Mesenchymal stem cell (in vitro differentiated cells and primary cell): ENCODE data around the gene TDRD1.
A peak's percentile ranks its signal among the peaks of the same experiment; 100 is the strongest.

Source experiments
- DNase-seq: peaks from one replicate; pipeline ENCODE4 v3.0.0-alpha.2; 2013
- H2AFZ ChIP-seq: one replicate; pipeline ENCODE4 v1.6.1; 2013; ENCODE audit warnings: low read depth, mild to moderate bottlenecking, control low read depth, inconsistent platforms, low read length, moderate library complexity
- H2AK5ac ChIP-seq: 2 replicates; pipeline ENCODE4 v1.6.1; 2013; ENCODE audit warnings: low read length, moderate library complexity, mild to moderate bottlenecking, inconsistent platforms; ENCODE audit not compliant: severe bottlenecking
- H2BK120ac ChIP-seq: one replicate; pipeline ENCODE4 v1.6.1; 2013; ENCODE audit warnings: low read depth, mild to moderate bottlenecking, inconsistent platforms, low read length, moderate library complexity
- H2BK12ac ChIP-seq, 2 experiments: one replicate each; pipeline ENCODE4 v1.6.1; 2013; ENCODE audit warnings: inconsistent platforms in 2 of 2, low read length in 2 of 2, mild to moderate bottlenecking in 2 of 2, moderate library complexity in 2 of 2, control low read depth in 1 of 2
- H2BK15ac ChIP-seq: one replicate; pipeline ENCODE4 v1.6.1; 2013; ENCODE audit warnings: mild to moderate bottlenecking, low read depth, inconsistent platforms; ENCODE audit not compliant: poor library complexity, severe bottlenecking
- H2BK5ac ChIP-seq: 2 replicates; pipeline ENCODE4 v1.6.1; 2013; ENCODE audit warnings: low read depth, mild to moderate bottlenecking, low read length, control low read depth, inconsistent platforms; ENCODE audit not compliant: poor library complexity, severe bottlenecking
- H3K14ac ChIP-seq, 2 experiments: one replicate each; pipeline ENCODE4 v1.6.1; 2013; ENCODE audit warnings: inconsistent platforms in 2 of 2, low read length in 2 of 2, control low read depth in 1 of 2, mild to moderate bottlenecking in 1 of 2, moderate library complexity in 1 of 2
- H3K18ac ChIP-seq, 2 experiments: one replicate each; pipeline ENCODE4 v1.6.1; 2013; ENCODE audit warnings: inconsistent platforms in 2 of 2, low read length in 2 of 2, control low read depth in 1 of 2, low read depth in 1 of 2, mild to moderate bottlenecking in 1 of 2
- H3K23ac ChIP-seq, 2 experiments: one replicate each; pipeline ENCODE4 v1.6.1; 2013; ENCODE audit warnings: inconsistent platforms in 2 of 2, low read length in 2 of 2, mild to moderate bottlenecking in 2 of 2, moderate library complexity in 2 of 2, control low read depth in 1 of 2
- H3K27ac ChIP-seq: 2 replicates; pipeline ENCODE4 v1.5.1; 2013; ENCODE audit warnings: mild to moderate bottlenecking, moderate library complexity, low read length, control low read depth, inconsistent platforms; ENCODE audit not compliant: poor library complexity, severe bottlenecking
- H3K27me3 ChIP-seq, 2 experiments: 2 replicates each; pipeline versions ENCODE4 v1.6.1 to v1.7.0; 2013; ENCODE audit warnings: low read length in 2 of 2, mild to moderate bottlenecking in 2 of 2, moderate library complexity in 2 of 2, control low read depth in 1 of 2, inconsistent platforms in 1 of 2; ENCODE audit not compliant: control insufficient read depth in 1 of 2, insufficient read depth in 1 of 2
- H3K36me3 ChIP-seq, 2 experiments: 2 replicates each; pipeline versions ENCODE4 v1.6.1 to v1.7.0; 2013; ENCODE audit warnings: low read length in 2 of 2, control low read depth in 1 of 2, inconsistent platforms in 1 of 2, low read depth in 1 of 2, mild to moderate bottlenecking in 1 of 2; ENCODE audit not compliant: insufficient read depth in 2 of 2, control insufficient read depth in 1 of 2
- H3K4ac ChIP-seq, 2 experiments: one replicate each; pipeline ENCODE4 v1.6.1; 2013; ENCODE audit warnings: inconsistent platforms in 2 of 2, low read length in 2 of 2, mild to moderate bottlenecking in 2 of 2, moderate library complexity in 2 of 2, control low read depth in 1 of 2, low read depth in 1 of 2
- H3K4me1 ChIP-seq: 2 replicates; pipeline ENCODE4 v1.6.1; 2013; ENCODE audit warnings: low read depth, low read length, control low read depth; ENCODE audit not compliant: control insufficient read depth, insufficient read depth
- H3K4me2 ChIP-seq: 2 replicates; pipeline ENCODE4 v1.6.1; 2013; ENCODE audit warnings: low read length, mild to moderate bottlenecking, inconsistent platforms; ENCODE audit not compliant: poor library complexity, severe bottlenecking
- H3K4me3 ChIP-seq, 2 experiments: 2 replicates each; pipeline versions ENCODE4 v1.5.1 to v1.7.0; 2013; ENCODE audit warnings: low read length in 2 of 2, mild to moderate bottlenecking in 2 of 2, control low read depth in 1 of 2, low read depth in 1 of 2; ENCODE audit not compliant: insufficient read depth in 1 of 2
- H3K79me1 ChIP-seq: replicated peaks from 2 replicates; pipeline ENCODE4 v1.6.1; 2013; ENCODE audit warnings: mild to moderate bottlenecking, control low read depth, low read length, inconsistent platforms; ENCODE audit not compliant: poor library complexity, severe bottlenecking
- H3K9ac ChIP-seq: 2 replicates; pipeline ENCODE4 v1.7.0; 2013; ENCODE audit warnings: mild to moderate bottlenecking, low read length, moderate library complexity
- H3K9me3 ChIP-seq: 2 replicates; pipeline ENCODE4 v1.7.0; 2013; ENCODE audit warnings: mild to moderate bottlenecking, low read length; ENCODE audit not compliant: control insufficient read depth
- H4K8ac ChIP-seq: one replicate; pipeline ENCODE4 v1.6.1; 2013; ENCODE audit warnings: inconsistent platforms, mild to moderate bottlenecking, low read length, moderate library complexity
- H4K91ac ChIP-seq: one replicate; pipeline ENCODE4 v1.6.1; 2013; ENCODE audit warnings: mild to moderate bottlenecking, low read length, inconsistent platforms
- WGBS: methylation state at CpG from one replicate; pipeline ENCODE4 v1.1.7; 2013; ENCODE audit warnings: mixed read lengths; 5-methylcytosine and 5-hydroxymethylcytosine counted together

Gene TDRD1

DNA sequence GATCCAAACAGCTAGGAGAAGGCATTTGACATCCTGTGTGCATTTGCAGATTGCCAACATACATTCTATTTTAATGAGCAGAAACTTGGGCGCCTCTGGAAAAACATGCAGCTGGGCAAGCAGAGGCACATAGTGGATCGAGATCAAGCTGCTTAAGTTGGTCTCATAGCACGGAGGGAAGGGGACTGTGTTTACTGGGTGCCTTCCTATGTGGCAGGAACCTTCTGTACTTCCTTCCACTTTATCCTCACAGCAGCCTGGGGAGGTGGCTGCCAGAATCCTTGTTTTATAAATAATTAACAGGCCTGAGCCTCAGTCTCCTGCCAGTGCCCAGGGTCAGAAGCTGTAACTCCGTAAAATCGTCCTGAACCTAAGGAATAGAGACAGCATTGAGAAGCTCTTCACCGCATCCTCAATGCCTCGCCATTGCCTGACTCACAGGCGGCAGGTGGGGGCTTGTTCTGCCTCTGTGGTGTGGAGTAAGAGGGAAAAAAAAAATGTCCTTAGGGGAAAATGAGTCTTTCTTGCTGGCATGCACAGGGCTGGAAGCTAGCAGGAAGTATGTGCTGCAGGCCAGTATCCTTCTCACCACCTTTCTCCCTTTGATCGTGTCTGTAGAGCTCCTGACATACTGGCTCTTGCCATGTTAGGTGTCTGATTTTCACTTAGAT lies 66.1 kb downstream of the TDRD1 start:
- no peak overlapping the region for H4K91ac ChIP-seq
- H3K9ac ChIP-seq, result no peak overlapping the region
- H2BK12ac ChIP-seq, result no peak overlapping the region
- no peak overlapping the region for H3K23ac ChIP-seq
- no peak overlapping the region for H4K8ac ChIP-seq
- H3K4ac ChIP-seq, result no peak overlapping the region
- peaks cover 8% of the 10 kb centered on the region for H3K4me1 ChIP-seq
- H3K27ac ChIP-seq, result no peak overlapping the region
- H2AFZ ChIP-seq, result no peak overlapping the region
- no peak overlapping the region for H2BK15ac ChIP-seq
- H3K79me1 ChIP-seq, result no peaks in the 10 kb centered on the region
- no peak overlapping the region for H2AK5ac ChIP-seq
- no peak for DNase-seq
- H3K4me3 ChIP-seq, result no peak overlapping the region
- no peaks in the 10 kb centered on the region for H3K36me3 ChIP-seq
- H2BK120ac ChIP-seq, result no peak overlapping the region
- H3K4me2 ChIP-seq, result peak overlapping the region; percentile 26
- WGBS, result 83% methylated on average over 9 of the region's 9 CpGs
- H2BK5ac ChIP-seq, result no peak overlapping the region
- no peak overlapping the region for H3K18ac ChIP-seq
- no peak overlapping the region for H3K14ac ChIP-seq
- peaks cover 44 to 59% of the 10 kb centered on the region in 2 experiments for H3K27me3 ChIP-seq
- no peaks in the 10 kb centered on the region for H3K9me3 ChIP-seq

- no peak overlapping the region for H2BK120ac ChIP-seq
These were observed 67.6 kb downstream of the TDRD1 start for GRCh38 chr10:114246679-114247305.

DNA sequence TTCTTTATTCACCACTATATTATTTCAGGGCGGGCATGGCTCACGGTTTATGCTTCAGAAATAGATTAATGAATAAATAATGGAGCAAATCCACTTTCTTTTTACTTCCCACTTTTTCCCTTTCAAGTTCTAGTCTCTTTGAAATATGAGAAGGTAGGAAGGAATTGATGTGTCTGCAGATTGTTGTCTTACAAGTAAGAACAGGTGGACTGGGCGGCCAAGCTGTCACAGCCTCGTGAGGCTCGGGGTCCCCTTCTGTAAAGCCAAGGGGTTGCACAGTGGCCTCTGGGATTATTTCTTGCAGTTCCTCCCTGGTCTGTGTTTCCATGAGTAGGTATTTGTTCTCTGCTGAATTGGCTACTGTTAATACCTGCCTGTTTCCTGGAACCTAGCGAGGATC lies 71.1 kb downstream of the TDRD1 start:
- Histone ChIP-seq H3K27me3 (peaks cover 12 to 39% of the 10 kb centered on the region in 2 experiments), H2BK15ac (no peak overlapping the region), H3K9me3 (no peaks in the 10 kb centered on the region)

More at GRCh38 chr10:114246679-114247305, 67.6 kb downstream of the TDRD1 start:
- 92% methylated on average over 6 of the region's 7 CpGs for WGBS
- Histone ChIP-seq H3K18ac (no peak overlapping the region), H2BK12ac (no peak overlapping the region), H4K8ac (no peak overlapping the region), H3K4me1 (peaks cover 8% of the 10 kb centered on the region), H2BK15ac (no peak overlapping the region), H3K4me3 (no peak overlapping the region), H2AFZ (no peak overlapping the region), H2BK5ac (no peak overlapping the region), H3K9me3 (no peaks in the 10 kb centered on the region), H3K27me3 (peaks cover 33 to 57% of the 10 kb centered on the region in 2 experiments), H3K4me2 (no peak overlapping the region), H3K14ac (no peak overlapping the region), H2AK5ac (no peak overlapping the region), H3K27ac (no peak overlapping the region), H3K23ac (no peak overlapping the region), H4K91ac (no peak overlapping the region), H3K79me1 (no peaks in the 10 kb centered on the region), H3K36me3 (no peaks in the 10 kb centered on the region), H3K9ac (no peak overlapping the region), H3K4ac (no peak overlapping the region)
- no peak for DNase-seq

DNA sequence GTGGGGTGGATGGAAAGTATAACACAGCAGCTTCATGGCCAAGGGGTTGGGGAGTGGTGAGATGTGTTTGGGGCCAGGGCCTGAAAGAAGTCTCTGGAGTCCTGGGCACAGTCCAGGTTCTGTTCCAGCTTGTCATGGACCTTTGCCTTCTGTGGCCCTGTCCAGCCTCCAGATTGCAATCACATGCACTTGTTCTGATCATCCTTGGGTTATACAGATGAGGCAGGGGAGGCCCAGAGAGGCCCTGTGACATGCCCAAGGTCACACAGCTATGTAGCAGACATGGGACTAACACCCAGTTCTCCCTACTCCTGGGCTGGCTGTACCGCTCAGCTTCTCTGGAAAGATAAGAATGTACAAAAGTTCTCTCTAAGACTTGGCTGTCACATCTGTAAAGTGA lies 71.6 kb downstream of the TDRD1 start:
- no peak overlapping the region for H3K23ac ChIP-seq
- H3K27ac ChIP-seq, result no peak overlapping the region
- no peak overlapping the region for H3K18ac ChIP-seq
- no peaks in the 10 kb centered on the region for H3K36me3 ChIP-seq
- peaks cover 12 to 35% of the 10 kb centered on the region in 2 experiments for H3K27me3 ChIP-seq
- no peak overlapping the region for H2BK12ac ChIP-seq
- no peak overlapping the region for H2AFZ ChIP-seq
- H3K9ac ChIP-seq, result no peak overlapping the region
- no peak overlapping the region for H2AK5ac ChIP-seq
- no peak overlapping the region for H2BK5ac ChIP-seq
- H3K9me3 ChIP-seq, result no peaks in the 10 kb centered on the region
- H3K4me3 ChIP-seq, result no peak overlapping the region
- H3K4me1 ChIP-seq, result no peaks in the 10 kb centered on the region
- no peak for DNase-seq
- no peaks in the 10 kb centered on the region for H3K79me1 ChIP-seq
- H3K14ac ChIP-seq, result no peak overlapping the region
- H4K91ac ChIP-seq, result no peak overlapping the region
- no peak overlapping the region for H3K4me2 ChIP-seq
- no peak overlapping the region for H2BK120ac ChIP-seq
- no peak overlapping the region for H4K8ac ChIP-seq
- H2BK15ac ChIP-seq, result no peak overlapping the region
- 100% methylated on average over 1 of the region's 1 CpG for WGBS
- H3K4ac ChIP-seq, result no peak overlapping the region

More for the DNA sequence above, 71.1 kb downstream of the TDRD1 start:
- Histone ChIP-seq H3K9ac (no peak overlapping the region), H2AK5ac (no peak overlapping the region), H3K27ac (no peak overlapping the region), H3K4ac (no peak overlapping the region), H3K4me1 (peaks cover 3% of the 10 kb centered on the region), H4K91ac (no peak overlapping the region), H3K36me3 (no peaks in the 10 kb centered on the region), H2AFZ (no peak overlapping the region), H2BK12ac (no peak overlapping the region), H3K4me3 (no peak overlapping the region), H3K14ac (no peak overlapping the region), H2BK120ac (no peak overlapping the region), H4K8ac (no peak overlapping the region), H3K18ac (no peak overlapping the region), H2BK5ac (no peak overlapping the region), H3K23ac (no peak overlapping the region), H3K4me2 (no peak overlapping the region), H3K79me1 (no peaks in the 10 kb centered on the region)
- no peak for DNase-seq
- 98% methylated on average over 4 of the region's 6 CpGs for WGBS
